ENCODE data around the gene VCAN. TPM values are rescaled to one million over a fixed set of nuclear protein-coding genes. Genes with fewer than 3 reads are reported as not detected.
"Not testable (repeated sequence)": the region's sequence is repeated elsewhere in the genome, so short reads cannot be mapped to it uniquely, and the experiment has no call there.

Gene VCAN
- total and polyA plus RNA-seq, 2 donors: 7.0 to 15.0 TPM

DNA sequence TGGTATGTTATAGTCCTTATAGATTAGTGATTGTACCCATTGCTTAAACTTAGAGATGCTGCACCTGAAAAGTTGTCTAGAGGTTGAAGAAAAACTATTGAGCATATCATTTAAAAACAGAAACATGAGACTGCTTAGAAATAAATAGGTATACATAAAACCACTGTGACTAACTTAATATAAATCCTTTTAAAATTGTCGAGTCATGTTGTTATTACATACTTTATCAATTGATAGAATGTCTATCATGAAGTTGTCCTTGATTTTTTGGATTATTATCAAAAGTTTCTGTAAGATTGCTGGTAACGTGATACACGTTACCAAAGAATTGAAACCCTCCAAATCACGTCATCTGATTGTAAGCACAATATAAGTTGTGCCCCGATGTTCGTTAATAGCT is 35.3 kb upstream of the VCAN start:
- Histone ChIP-seq H3K27me3 (ENCODE audit: control insufficient read depth in 2 of 2, insufficient read depth in 1 of 2, low read length in 1 of 2) (no peaks in the 10 kb centered on the region), H3K36me3 (ENCODE audit: control insufficient read depth in 2 of 2, insufficient read depth in 2 of 2, low read length in 1 of 2) (no peaks in the 10 kb centered on the region), H3K4me1 (ENCODE audit: control insufficient read depth in 2 of 2, insufficient read depth in 2 of 2, low read length in 2 of 2) (no peaks in the 10 kb centered on the region), H3K27ac (ENCODE audit: low read depth in 1 of 2, low read length in 1 of 2) (no peak overlapping the region), H3K4me3 (ENCODE audit: low read length in 2 of 2) (no peak overlapping the region), H3K9me3 (ENCODE audit: control insufficient read depth in 2 of 2, insufficient read depth in 1 of 2, low read length in 1 of 2) (peaks cover 0 to 6% of the 10 kb centered on the region in 2 donors)
- DNase-seq (ENCODE audit: low read depth in 6 of 9, low spot score in 9 of 9): no peak
- 98% methylated on average over 6 of the region's 6 CpGs for WGBS

DNA sequence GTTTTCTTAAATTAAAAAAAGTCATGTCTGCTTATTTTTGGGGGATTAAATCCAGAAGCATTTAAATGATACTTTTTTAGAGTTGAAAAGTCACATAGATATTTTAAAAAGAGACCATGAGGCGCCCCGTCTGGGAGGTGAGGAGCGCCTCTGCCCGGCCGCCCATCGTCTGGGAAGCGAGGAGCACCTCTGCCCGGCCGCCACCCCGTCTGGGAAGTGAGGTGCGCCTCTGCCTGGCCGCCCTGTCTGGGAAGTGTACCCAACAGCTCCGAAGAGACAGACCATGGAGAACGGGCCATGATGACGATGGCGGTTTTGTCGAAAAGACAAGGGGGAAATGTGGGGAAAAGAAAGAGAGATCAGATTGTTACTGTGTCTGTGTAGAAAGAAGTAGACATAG is 33.8 kb upstream of the VCAN start:
- H3K4me1 ChIP-seq (ENCODE audit: control insufficient read depth in 2 of 2, insufficient read depth in 2 of 2, low read length in 2 of 2); H3K27me3 ChIP-seq (ENCODE audit: control insufficient read depth in 2 of 2, insufficient read depth in 1 of 2, low read length in 1 of 2); H3K36me3 ChIP-seq (ENCODE audit: control insufficient read depth in 2 of 2, insufficient read depth in 2 of 2, low read length in 1 of 2); H3K4me3 ChIP-seq (ENCODE audit: low read length in 2 of 2); H3K9me3 ChIP-seq (ENCODE audit: control insufficient read depth in 2 of 2, insufficient read depth in 1 of 2, low read length in 1 of 2); H3K27ac ChIP-seq (ENCODE audit: low read depth in 1 of 2, low read length in 1 of 2); DNase-seq (ENCODE audit: low read depth in 6 of 9, low spot score in 9 of 9): not testable (repeated sequence)
- WGBS: 98% methylated on average over 17 of the region's 17 CpGs

DNA sequence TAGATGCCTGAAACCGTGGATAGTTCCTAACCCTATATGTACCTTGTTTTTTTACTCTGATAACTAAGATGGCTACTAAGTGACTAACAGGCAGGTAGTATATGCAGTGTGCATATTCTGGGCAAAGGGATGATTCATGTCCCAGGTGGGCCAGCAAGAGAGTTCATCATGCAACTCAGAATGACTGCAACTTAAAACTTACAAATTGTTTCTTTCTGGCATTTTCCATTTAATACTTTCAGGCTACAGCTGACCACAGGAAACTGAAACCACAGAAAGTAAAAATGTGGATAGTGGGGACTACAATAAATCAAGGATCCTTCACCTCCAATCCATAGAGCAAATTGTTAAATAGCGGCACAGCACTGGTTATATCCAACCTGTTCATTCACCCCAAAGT is 30.7 kb upstream of the VCAN start:
- 95% methylated on average over 2 of the region's 2 CpGs for WGBS
- DNase-seq (ENCODE audit: low read depth in 6 of 9, low spot score in 9 of 9): no peak
- Histone ChIP-seq H3K27ac (ENCODE audit: low read depth in 1 of 2, low read length in 1 of 2) (no peak overlapping the region), H3K4me3 (ENCODE audit: low read length in 2 of 2) (no peak overlapping the region), H3K36me3 (ENCODE audit: control insufficient read depth in 2 of 2, insufficient read depth in 2 of 2, low read length in 1 of 2) (no peaks in the 10 kb centered on the region), H3K4me1 (ENCODE audit: control insufficient read depth in 2 of 2, insufficient read depth in 2 of 2, low read length in 2 of 2) (no peaks in the 10 kb centered on the region), H3K27me3 (ENCODE audit: control insufficient read depth in 2 of 2, insufficient read depth in 1 of 2, low read length in 1 of 2) (no peaks in the 10 kb centered on the region), H3K9me3 (ENCODE audit: control insufficient read depth in 2 of 2, insufficient read depth in 1 of 2, low read length in 1 of 2) (peaks cover 0 to 9% of the 10 kb centered on the region in 2 donors)

DNA sequence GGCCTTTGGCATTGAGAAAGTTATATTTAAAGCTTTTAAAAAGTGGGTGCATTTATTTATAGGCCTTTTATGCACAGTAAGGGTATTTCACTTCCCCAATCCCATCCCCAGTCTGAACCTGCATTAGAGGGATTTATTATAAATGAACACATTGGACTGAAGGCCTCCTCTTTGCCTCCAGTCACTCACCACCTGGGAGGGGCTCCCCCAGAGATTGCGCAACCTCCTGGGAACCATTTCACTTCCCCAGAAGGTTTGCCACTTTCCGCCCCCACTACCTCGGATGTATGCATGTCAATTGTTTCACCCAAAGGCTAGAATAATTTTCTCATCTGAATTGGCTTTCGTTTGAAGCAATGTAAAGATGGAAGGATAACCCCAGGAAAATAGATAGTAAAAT is 29.8 kb upstream of the VCAN start:
- H3K4me1 ChIP-seq (ENCODE audit: control insufficient read depth in 2 of 2, insufficient read depth in 2 of 2, low read length in 2 of 2): no peaks in the 10 kb centered on the region
- no peaks in the 10 kb centered on the region for H3K36me3 ChIP-seq (ENCODE audit: control insufficient read depth in 2 of 2, insufficient read depth in 2 of 2, low read length in 1 of 2)
- no peaks in the 10 kb centered on the region for H3K27me3 ChIP-seq (ENCODE audit: control insufficient read depth in 2 of 2, insufficient read depth in 1 of 2, low read length in 1 of 2)
- no peak for DNase-seq (ENCODE audit: low read depth in 6 of 9, low spot score in 9 of 9)
- 96% methylated on average over 4 of the region's 4 CpGs for WGBS
- H3K9me3 ChIP-seq (ENCODE audit: control insufficient read depth in 2 of 2, insufficient read depth in 1 of 2, low read length in 1 of 2): peaks cover 0 to 9% of the 10 kb centered on the region in 2 donors
- H3K27ac ChIP-seq (ENCODE audit: low read depth in 1 of 2, low read length in 1 of 2): no peak overlapping the region
- no peak overlapping the region for H3K4me3 ChIP-seq (ENCODE audit: low read length in 2 of 2)

DNA sequence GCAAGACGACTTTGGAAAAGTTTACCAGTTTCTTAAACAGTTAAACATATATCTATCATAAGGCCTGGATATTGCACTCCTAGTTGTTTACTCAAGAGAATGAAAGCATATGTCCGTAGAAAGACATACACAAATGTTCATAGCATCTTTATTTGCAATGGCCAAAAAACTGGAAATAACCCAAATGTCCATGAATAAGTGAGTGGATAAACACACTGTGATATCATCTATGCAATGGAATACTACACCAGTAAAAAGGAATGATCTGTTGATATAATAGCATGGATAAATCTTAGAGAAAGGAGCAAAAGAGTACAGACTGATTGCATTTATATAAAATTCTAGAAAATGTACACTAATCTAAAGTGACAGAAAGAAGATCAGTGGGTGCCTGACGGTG is 28.0 kb upstream of the VCAN start:
- no peak overlapping the region for H3K4me3 ChIP-seq (ENCODE audit: low read length in 2 of 2)
- no peaks in the 10 kb centered on the region for H3K36me3 ChIP-seq (ENCODE audit: control insufficient read depth in 2 of 2, insufficient read depth in 2 of 2, low read length in 1 of 2)
- no peak overlapping the region for H3K27ac ChIP-seq (ENCODE audit: low read depth in 1 of 2, low read length in 1 of 2)
- WGBS: 97% methylated on average over 3 of the region's 3 CpGs
- no peaks in the 10 kb centered on the region for H3K4me1 ChIP-seq (ENCODE audit: control insufficient read depth in 2 of 2, insufficient read depth in 2 of 2, low read length in 2 of 2)
- H3K27me3 ChIP-seq (ENCODE audit: control insufficient read depth in 2 of 2, insufficient read depth in 1 of 2, low read length in 1 of 2): no peaks in the 10 kb centered on the region
- H3K9me3 ChIP-seq (ENCODE audit: control insufficient read depth in 2 of 2, insufficient read depth in 1 of 2, low read length in 1 of 2): peaks cover 0 to 3% of the 10 kb centered on the region in 2 donors
- no peak for DNase-seq (ENCODE audit: low read depth in 6 of 9, low spot score in 9 of 9)

DNA sequence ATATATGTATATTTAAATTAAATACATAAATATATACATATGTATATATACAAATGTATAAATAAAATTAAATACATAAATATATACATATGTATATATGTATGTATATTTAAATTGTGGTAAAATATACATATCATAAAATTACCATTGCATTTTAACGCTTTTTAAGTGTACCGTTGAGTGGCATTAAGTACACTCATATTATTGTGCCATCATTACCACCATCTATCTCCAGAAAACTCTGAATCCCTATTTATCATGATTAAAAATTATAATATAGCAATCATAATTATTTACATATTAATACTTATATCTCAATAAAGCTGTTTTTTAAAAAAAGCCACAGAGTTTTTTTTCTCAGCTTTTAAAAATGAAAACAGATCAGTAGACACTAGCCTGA is 27.1 kb upstream of the VCAN start:
- WGBS: 98% methylated on average over 2 of the region's 2 CpGs
- no peak overlapping the region for H3K4me3 ChIP-seq (ENCODE audit: low read length in 2 of 2)
- DNase-seq (ENCODE audit: low read depth in 6 of 9, low spot score in 9 of 9): no peak
- no peaks in the 10 kb centered on the region for H3K4me1 ChIP-seq (ENCODE audit: control insufficient read depth in 2 of 2, insufficient read depth in 2 of 2, low read length in 2 of 2)
- H3K36me3 ChIP-seq (ENCODE audit: control insufficient read depth in 2 of 2, insufficient read depth in 2 of 2, low read length in 1 of 2): no peaks in the 10 kb centered on the region
- H3K27me3 ChIP-seq (ENCODE audit: control insufficient read depth in 2 of 2, insufficient read depth in 1 of 2, low read length in 1 of 2): no peaks in the 10 kb centered on the region
- H3K9me3 ChIP-seq (ENCODE audit: control insufficient read depth in 2 of 2, insufficient read depth in 1 of 2, low read length in 1 of 2): peaks cover 0 to 3% of the 10 kb centered on the region in 2 donors
- H3K27ac ChIP-seq (ENCODE audit: low read depth in 1 of 2, low read length in 1 of 2): no peak overlapping the region

DNA sequence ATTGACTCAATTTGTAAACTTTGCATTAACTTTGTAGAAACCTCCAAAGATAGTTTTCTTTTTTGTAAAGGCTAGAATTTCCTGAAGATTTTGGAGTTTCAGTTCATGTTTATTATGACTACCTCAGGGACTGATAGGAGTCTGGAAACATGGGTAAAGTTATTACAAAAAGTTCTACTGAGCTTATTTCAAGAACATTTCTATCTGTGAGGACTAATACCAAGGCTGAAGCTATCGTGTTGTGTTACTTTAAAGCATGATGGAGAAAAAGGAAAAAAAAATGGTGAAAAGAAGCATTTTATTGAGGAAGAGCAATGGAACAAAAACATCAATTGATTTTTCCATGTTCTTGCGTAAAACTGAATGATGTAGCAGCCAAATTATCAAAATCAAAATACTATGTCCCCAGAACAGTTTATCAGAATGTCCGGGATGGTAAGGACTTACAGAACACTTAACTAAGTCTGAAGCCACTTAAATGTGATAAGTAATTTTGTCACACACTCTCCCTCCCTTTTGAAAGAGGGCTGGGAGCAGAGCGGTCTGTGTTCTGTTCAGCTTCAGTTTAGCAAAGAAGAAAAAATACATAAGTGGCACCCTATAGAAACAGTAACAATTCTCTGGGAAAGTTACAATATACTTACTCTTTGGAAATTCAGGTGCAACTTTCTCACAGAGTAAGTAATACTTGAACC is 25.1 kb upstream of the VCAN start:
- no peak for DNase-seq (ENCODE audit: low read depth in 6 of 9, low spot score in 9 of 9)
- H3K4me3 ChIP-seq (ENCODE audit: low read length in 2 of 2): no peak overlapping the region
- WGBS: 95% methylated on average over 4 of the region's 4 CpGs
- H3K27ac ChIP-seq (ENCODE audit: low read depth in 1 of 2, low read length in 1 of 2): no peak overlapping the region
- no peaks in the 10 kb centered on the region for H3K27me3 ChIP-seq (ENCODE audit: control insufficient read depth in 2 of 2, insufficient read depth in 1 of 2, low read length in 1 of 2)
- H3K9me3 ChIP-seq (ENCODE audit: control insufficient read depth in 2 of 2, insufficient read depth in 1 of 2, low read length in 1 of 2): peaks cover 0 to 3% of the 10 kb centered on the region in 2 donors
- no peaks in the 10 kb centered on the region for H3K4me1 ChIP-seq (ENCODE audit: control insufficient read depth in 2 of 2, insufficient read depth in 2 of 2, low read length in 2 of 2)
- H3K36me3 ChIP-seq (ENCODE audit: control insufficient read depth in 2 of 2, insufficient read depth in 2 of 2, low read length in 1 of 2): no peaks in the 10 kb centered on the region

DNA sequence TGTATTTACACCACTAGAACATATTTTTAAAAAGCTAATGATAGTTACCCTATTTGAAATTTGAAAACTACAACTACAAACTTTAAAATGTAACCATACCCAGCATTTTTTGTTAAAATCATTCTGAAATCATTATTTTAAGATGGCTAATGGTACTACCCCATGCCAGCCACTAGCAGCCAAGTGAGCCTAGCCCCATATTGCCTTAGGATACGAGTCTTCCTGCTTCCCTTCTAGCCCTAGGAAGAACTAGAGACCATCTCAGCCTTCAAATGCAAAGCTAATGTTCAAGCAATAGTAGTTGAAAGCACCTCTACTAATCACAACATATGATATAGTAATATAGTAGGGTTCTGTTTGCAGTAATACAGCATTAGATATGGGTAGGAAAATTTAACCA is 24.0 kb upstream of the VCAN start:
- Histone ChIP-seq H3K27ac (ENCODE audit: low read depth in 1 of 2, low read length in 1 of 2) (no peak overlapping the region), H3K36me3 (ENCODE audit: control insufficient read depth in 2 of 2, insufficient read depth in 2 of 2, low read length in 1 of 2) (no peaks in the 10 kb centered on the region), H3K4me1 (ENCODE audit: control insufficient read depth in 2 of 2, insufficient read depth in 2 of 2, low read length in 2 of 2) (no peaks in the 10 kb centered on the region), H3K27me3 (ENCODE audit: control insufficient read depth in 2 of 2, insufficient read depth in 1 of 2, low read length in 1 of 2) (no peaks in the 10 kb centered on the region), H3K4me3 (ENCODE audit: low read length in 2 of 2) (no peak overlapping the region), H3K9me3 (ENCODE audit: control insufficient read depth in 2 of 2, insufficient read depth in 1 of 2, low read length in 1 of 2) (peaks cover 0 to under 1% of the 10 kb centered on the region in 2 donors)
- no peak for DNase-seq (ENCODE audit: low read depth in 6 of 9, low spot score in 9 of 9)
- WGBS: 91% methylated on average over 1 of the region's 1 CpG

DNA sequence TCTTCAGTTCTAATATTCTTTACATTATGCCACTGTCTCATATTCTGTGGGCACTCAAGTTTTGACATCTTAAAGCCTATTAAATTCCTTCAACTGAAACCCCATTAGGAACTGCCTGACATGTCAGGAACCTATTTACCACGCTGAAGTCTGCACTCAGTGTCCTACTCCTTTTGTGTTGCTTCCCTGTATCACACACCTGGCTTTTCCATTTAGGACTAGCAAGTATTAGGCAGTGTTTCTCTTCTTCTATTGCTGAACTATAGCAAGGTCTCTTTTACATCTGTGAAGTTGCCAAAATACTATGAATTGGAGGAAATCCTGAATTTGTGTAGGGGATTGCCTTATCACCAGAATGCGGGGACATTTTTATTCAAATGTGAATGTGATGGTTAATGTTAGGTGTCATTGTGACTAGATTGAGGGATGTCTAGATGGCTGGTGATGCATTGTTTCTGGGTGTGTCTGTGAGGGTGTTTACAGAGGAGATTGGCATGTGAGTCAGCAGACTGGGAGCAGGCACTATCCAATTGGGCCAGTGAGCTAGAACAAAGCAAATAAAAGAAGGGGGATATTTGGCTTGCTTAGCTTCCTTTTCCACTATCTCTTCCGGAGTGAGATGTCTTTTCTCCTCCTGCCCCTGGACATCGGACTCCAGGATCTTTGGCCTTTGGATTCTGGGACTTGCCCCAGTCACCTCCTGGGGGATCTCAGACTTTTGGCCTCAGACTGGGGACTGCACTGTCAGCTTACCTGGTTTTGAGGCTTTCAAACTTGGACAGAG is 21.2 kb upstream of the VCAN start:
- Histone ChIP-seq H3K27me3 (ENCODE audit: control insufficient read depth in 2 of 2, insufficient read depth in 1 of 2, low read length in 1 of 2) (no peaks in the 10 kb centered on the region), H3K4me3 (ENCODE audit: low read length in 2 of 2) (no peak overlapping the region)

More for the DNA sequence above, 21.2 kb upstream of the VCAN start:
- WGBS: 90% methylated on average over 4 of the region's 4 CpGs
- Histone ChIP-seq H3K36me3 (ENCODE audit: control insufficient read depth in 2 of 2, insufficient read depth in 2 of 2, low read length in 1 of 2) (no peaks in the 10 kb centered on the region), H3K27ac (ENCODE audit: low read depth in 1 of 2, low read length in 1 of 2) (no peak overlapping the region), H3K9me3 (ENCODE audit: control insufficient read depth in 2 of 2, insufficient read depth in 1 of 2, low read length in 1 of 2) (peaks cover 0 to 7% of the 10 kb centered on the region in 2 donors), H3K4me1 (ENCODE audit: control insufficient read depth in 2 of 2, insufficient read depth in 2 of 2, low read length in 2 of 2) (no peaks in the 10 kb centered on the region)
- DNase-seq (ENCODE audit: low read depth in 6 of 9, low spot score in 9 of 9): no peak
